HEK293T (cell line): ENCODE data around the gene PRKG2.

ENCODE experiments used
- CTCF ChIA-PET: fragments of 350-600 bp; formaldehyde crosslinking; extraction: SDS; loops from one replicate; lab custom pipeline; 2021; ENCODE audit warnings: antibody characterized with exemption, inconsistent platforms; lab: Yijun Ruan, JAX
- POLR2A ChIA-PET: fragments of 350-600 bp; formaldehyde crosslinking; extraction: SDS; loops from one replicate; lab custom pipeline; 2020; ENCODE audit warnings: antibody characterized with exemption, inconsistent platforms; lab: Yijun Ruan, JAX
- DNase-seq: peaks from one replicate; pipeline ENCODE4 v3.0.0; 2012; ENCODE audit warnings: mixed read lengths; ENCODE audit errors: extremely low spot score
- ARNT ChIP-seq: fragments of 450-650 bp; IDR thresholded peaks from 2 replicates; pipeline ENCODE4 v1.6.1; 2017; ENCODE audit warnings: mild to moderate bottlenecking
- BHLHE40 ChIP-seq: fragments of 450-650 bp; IDR thresholded peaks from 2 replicates; pipeline ENCODE4 v1.6.1; 2016; ENCODE audit warnings: mild to moderate bottlenecking, moderate library complexity, borderline replicate concordance
- CTBP1 ChIP-seq: fragments of 450-650 bp; IDR thresholded peaks from 2 replicates; pipeline ENCODE4 v1.6.1; 2016; ENCODE audit warnings: borderline replicate concordance
- ELF4 ChIP-seq: fragments of 450-650 bp; IDR thresholded peaks from 2 replicates; pipeline ENCODE4 v1.6.1; 2017; ENCODE audit warnings: antibody characterized with exemption
- FOXA1 ChIP-seq: fragments of 450-650 bp; IDR thresholded peaks from 2 replicates; pipeline ENCODE4 v1.6.1; 2016; ENCODE audit warnings: mild to moderate bottlenecking
- FOXK2 ChIP-seq: fragments of 450-650 bp; IDR thresholded peaks from 2 replicates; pipeline ENCODE4 v1.6.1; 2016; ENCODE audit warnings: mild to moderate bottlenecking
- FOXM1 ChIP-seq: fragments of 450-650 bp; IDR thresholded peaks from 2 replicates; pipeline ENCODE4 v1.6.1; 2017; ENCODE audit warnings: mild to moderate bottlenecking, borderline replicate concordance
- HDGF ChIP-seq: fragments of 450-650 bp; IDR thresholded peaks from 2 replicates; pipeline ENCODE4 v1.6.1; 2017; ENCODE audit warnings: antibody characterized with exemption, borderline replicate concordance
- L3MBTL2 ChIP-seq: fragments of 450-650 bp; conservative IDR thresholded peaks from 2 replicates; pipeline ENCODE4 v1.6.1; 2016; ENCODE audit warnings: mild to moderate bottlenecking
- LEF1 ChIP-seq: fragments of 450-650 bp; IDR thresholded peaks from 2 replicates; pipeline ENCODE4 v1.6.1; 2017; ENCODE audit warnings: mild to moderate bottlenecking, borderline replicate concordance
- NFRKB ChIP-seq: fragments of 450-650 bp; IDR thresholded peaks from 2 replicates; pipeline ENCODE4 v1.6.1; 2016; ENCODE audit warnings: mild to moderate bottlenecking, moderate library complexity
- PKNOX1 ChIP-seq: fragments of 450-650 bp; IDR thresholded peaks from 2 replicates; pipeline ENCODE4 v1.6.1; 2016
- SP1 ChIP-seq: fragments of 450-650 bp; IDR thresholded peaks from 2 replicates; pipeline ENCODE4 v1.6.1; 2017
- SUZ12 ChIP-seq: fragments of 450-650 bp; IDR thresholded peaks from 2 replicates; pipeline ENCODE4 v1.6.1; 2016; ENCODE audit warnings: mild to moderate bottlenecking
- TARDBP ChIP-seq: fragments of 450-650 bp; IDR thresholded peaks from 2 replicates; pipeline ENCODE4 v1.6.1; 2016
- ZNF384 ChIP-seq: fragments of 450-650 bp; IDR thresholded peaks from 2 replicates; pipeline ENCODE4 v1.6.1; 2016

PRKG2 gene

GRCh38 chr4:81116566-81116965 is 98.5 kb downstream of the PRKG2 start:
- POLR2A ChIA-PET = no interaction called here
- TF ChIP-seq ELF4 = no peak
- no peak for TF ChIP-seq NFRKB
- no peak for TF ChIP-seq FOXM1
- no peak for TF ChIP-seq PKNOX1
- TF ChIP-seq FOXK2 = no peak
- no peak for TF ChIP-seq ZNF384
- no peak for TF ChIP-seq TARDBP
- no peak for TF ChIP-seq FOXA1
- no peak for TF ChIP-seq SP1
- TF ChIP-seq L3MBTL2 = no peak
- no peak for TF ChIP-seq BHLHE40
- no peak for TF ChIP-seq HDGF
- no peak for TF ChIP-seq ARNT
- TF ChIP-seq LEF1 = no peak
- TF ChIP-seq CTBP1 = no peak
- no peak for DNase-seq
- CTCF ChIA-PET = no interaction called here

GRCh38 chr4:81113024-81113423 is 102.0 kb downstream of the PRKG2 start:
- no peak for TF ChIP-seq HDGF
- no peak for TF ChIP-seq FOXA1
- TF ChIP-seq NFRKB = no peak
- TF ChIP-seq SUZ12 = no peak
- no peak for TF ChIP-seq CTBP1
- no peak for TF ChIP-seq ARNT
- no peak for TF ChIP-seq SP1
- no peak for TF ChIP-seq L3MBTL2
- no peak for TF ChIP-seq BHLHE40
- no peak for TF ChIP-seq ELF4
- TF ChIP-seq PKNOX1 = no peak
- no peak for TF ChIP-seq TARDBP
- TF ChIP-seq ZNF384 = no peak
- TF ChIP-seq FOXK2 = no peak
- TF ChIP-seq LEF1 = no peak
- no peak for TF ChIP-seq FOXM1
- POLR2A ChIA-PET = no interaction called here
- DNase-seq = no peak
- CTCF ChIA-PET = interaction anchor here (0.7 kb wide), 1 partner anchor 261 kb away, joined by 3 read pairs; no protein-coding TSS in a partner anchor

GRCh38 chr4:81109356-81109755 is 105.7 kb downstream of the PRKG2 start:
- ChIA-PET CTCF (no interaction called here), POLR2A (no interaction called here)
- no peak for DNase-seq
- TF ChIP-seq FOXA1 (no peak), ELF4 (no peak), SP1 (no peak), SUZ12 (no peak), HDGF (no peak), CTBP1 (no peak), PKNOX1 (no peak), BHLHE40 (no peak), LEF1 (no peak), FOXM1 (no peak), ZNF384 (no peak), NFRKB (no peak)

- ChIA-PET CTCF (no interaction called here), POLR2A (no interaction called here)
- TF ChIP-seq NFRKB (no peak), L3MBTL2 (no peak), ZNF384 (no peak), CTBP1 (no peak)
Observed at GRCh38 chr4:81106150-81106549, 108.9 kb downstream of the PRKG2 start.

GRCh38 chr4:81102107-81102506 is 112.9 kb downstream of the PRKG2 start:
- ChIA-PET POLR2A (no interaction called here), CTCF (no interaction called here)
- DNase-seq = no peak
- TF ChIP-seq CTBP1 (no peak), PKNOX1 (no peak), LEF1 (no peak), FOXK2 (no peak), ZNF384 (no peak), NFRKB (no peak), TARDBP (no peak), ELF4 (no peak), ARNT (no peak), SP1 (no peak), BHLHE40 (no peak), HDGF (no peak), SUZ12 (no peak), FOXA1 (no peak), L3MBTL2 (no peak)

More at GRCh38 chr4:81106150-81106549, 108.9 kb downstream of the PRKG2 start:
- no peak for DNase-seq

- ChIA-PET POLR2A (no interaction called here), CTCF (no interaction called here)
- no peak for TF ChIP-seq LEF1
- TF ChIP-seq SUZ12 = no peak
- no peak for TF ChIP-seq FOXK2
- no peak for TF ChIP-seq SP1
- no peak for TF ChIP-seq FOXA1
- no peak for TF ChIP-seq CTBP1
- no peak for TF ChIP-seq TARDBP
- TF ChIP-seq ARNT = no peak
- no peak for DNase-seq
Observed at GRCh38 chr4:81096566-81096965, 118.5 kb downstream of the PRKG2 start.
